IMR-90 (cell line): ENCODE results near the gene ORMDL3. TPM values are rescaled to one million over a fixed set of nuclear protein-coding genes. Genes with fewer than 3 reads are reported as not detected.

Source experiments
- ATAC-seq: fragments of 200-7000 bp; cut with Tn5 transposase; 2 replicates; pipeline ENCODE4 v1.9.1; 2020; ENCODE audit warnings: low read depth, mild to moderate bottlenecking, moderate library complexity
- BruUV-seq: library from RNA; stranded (reverse); fragments of 400-500 nt; replicated peaks from 2 replicates; lab custom pipeline; 2021; lab: Mats Ljungman, UMichigan
- CTCF ChIA-PET: fragments of 300-600 bp; formaldehyde crosslinking; extraction: SDS; loops from one replicate; lab custom pipeline; 2021; ENCODE audit warnings: antibody characterized with exemption; lab: Yijun Ruan, JAX
- POLR2A ChIA-PET: fragments of 300-600 bp; sonication (Branson Sonifier 250); formaldehyde crosslinking; loops from one replicate; lab custom pipeline; 2022; ENCODE audit warnings: antibody characterized with exemption; ENCODE audit not compliant: unreplicated experiment; lab: Charles Lee
- DNase-seq: peaks from one replicate; pipeline ENCODE4 v3.0.0; 2013
- H2AFZ ChIP-seq: replicated peaks from 2 replicates; pipeline ENCODE3; 2013; ENCODE audit warnings: low read length, mild to moderate bottlenecking; ENCODE audit not compliant: poor library complexity
- H2AK5ac ChIP-seq: 2 replicates; pipeline ENCODE4 v1.6.1; 2013; ENCODE audit warnings: low read depth, low read length, inconsistent platforms
- H2AK9ac ChIP-seq: replicated peaks from 2 replicates; pipeline ENCODE3; 2013; ENCODE audit warnings: mild to moderate bottlenecking, low read depth, low read length, moderate library complexity; ENCODE audit not compliant: poor library complexity
- H2BK120ac ChIP-seq: 2 replicates; pipeline ENCODE4 v1.6.1; 2013; ENCODE audit warnings: low read depth, low read length, inconsistent platforms
- H2BK15ac ChIP-seq: 3 replicates; pipeline ENCODE4 v1.6.1; 2013; ENCODE audit warnings: low read depth, low read length, inconsistent platforms
- H2BK20ac ChIP-seq: 2 replicates; pipeline ENCODE4 v1.6.1; 2013; ENCODE audit warnings: low read depth, mild to moderate bottlenecking, inconsistent platforms, low read length, moderate library complexity
- H2BK5ac ChIP-seq: 2 replicates; pipeline ENCODE4 v1.6.1; 2013; ENCODE audit warnings: mild to moderate bottlenecking, low read depth, low read length, inconsistent platforms; ENCODE audit not compliant: poor library complexity, severe bottlenecking
- H3K14ac ChIP-seq: replicated peaks from 2 replicates; pipeline ENCODE4 v1.6.1; 2013; ENCODE audit warnings: low read depth, low read length, inconsistent platforms
- H3K18ac ChIP-seq: 2 replicates; pipeline ENCODE4 v1.6.1; 2013; ENCODE audit warnings: low read depth, low read length, control low read depth
- H3K23ac ChIP-seq: 2 replicates; pipeline ENCODE4 v1.6.1; 2013; ENCODE audit warnings: low read depth, low read length, inconsistent platforms
- H3K27ac ChIP-seq: 2 replicates; pipeline ENCODE4 v1.5.1; 2013; ENCODE audit warnings: mild to moderate bottlenecking, control low read depth, low read length; ENCODE audit not compliant: insufficient read depth
- H3K27me3 ChIP-seq: 2 replicates; pipeline ENCODE4 v1.6.1; 2013; ENCODE audit warnings: low read length; ENCODE audit not compliant: control insufficient read depth, insufficient read depth
- H3K36me3 ChIP-seq: 2 replicates; pipeline ENCODE4 v1.6.1; 2013; ENCODE audit warnings: low read length, mixed read lengths; ENCODE audit not compliant: control insufficient read depth, insufficient read depth
- H3K4ac ChIP-seq: 2 replicates; pipeline ENCODE4 v1.6.1; 2013; ENCODE audit warnings: low read depth, low read length, inconsistent platforms
- H3K4me1 ChIP-seq: 2 replicates; pipeline ENCODE4 v1.6.1; 2013; ENCODE audit warnings: low read length, mixed read lengths; ENCODE audit not compliant: control insufficient read depth, insufficient read depth
- H3K4me2 ChIP-seq: 2 replicates; pipeline ENCODE4 v1.6.1; 2013; ENCODE audit warnings: low read depth, mild to moderate bottlenecking, control low read depth, low read length, moderate library complexity
- H3K4me3 ChIP-seq: 2 replicates; pipeline ENCODE4 v1.5.1; 2013; ENCODE audit warnings: low read depth, mild to moderate bottlenecking, control low read depth, low read length, moderate library complexity; ENCODE audit not compliant: insufficient read depth
- H3K56ac ChIP-seq: 2 replicates; pipeline ENCODE4 v1.6.1; 2013; ENCODE audit warnings: low read length, inconsistent platforms; ENCODE audit not compliant: insufficient read depth; ENCODE audit errors: extremely low read depth
- H3K79me1 ChIP-seq, 2 experiments: 2 replicates each; pipeline ENCODE4 v1.6.1; 2013; ENCODE audit warnings: low read length in 2 of 2, inconsistent platforms in 1 of 2, low read depth in 1 of 2
- H3K9ac ChIP-seq: 2 replicates; pipeline ENCODE4 v1.6.1; 2013; ENCODE audit warnings: low read depth, low read length, control low read depth
- H3K9me1 ChIP-seq: 2 replicates; pipeline ENCODE4 v1.6.1; 2013; ENCODE audit warnings: low read length, inconsistent platforms; ENCODE audit not compliant: insufficient read depth
- H3K9me3 ChIP-seq: 2 replicates; pipeline ENCODE4 v1.6.1; 2013; ENCODE audit warnings: low read length; ENCODE audit not compliant: control insufficient read depth, insufficient read depth
- H4K20me1 ChIP-seq: 2 replicates; pipeline ENCODE4 v1.6.1; 2013; ENCODE audit warnings: low read length, inconsistent platforms; ENCODE audit not compliant: insufficient read depth
- H4K5ac ChIP-seq: 2 replicates; pipeline ENCODE4 v1.6.1; 2013; ENCODE audit warnings: mild to moderate bottlenecking, low read depth, low read length, control low read depth
- H4K8ac ChIP-seq, 2 experiments: 2 replicates each; pipeline ENCODE4 v1.6.1; 2013; ENCODE audit warnings: low read depth in 2 of 2, low read length in 2 of 2, control low read depth in 1 of 2, inconsistent platforms in 1 of 2
- H4K91ac ChIP-seq: 2 replicates; pipeline ENCODE4 v1.6.1; 2013; ENCODE audit warnings: low read depth, low read length, inconsistent platforms; ENCODE audit not compliant: insufficient read depth
- BHLHE40 ChIP-seq: fragments of 150-350 bp; IDR thresholded peaks from 2 replicates; pipeline ENCODE4 v1.6.1; 2016; ENCODE audit warnings: mild to moderate bottlenecking, low read depth, low read length
- CEBPB ChIP-seq: IDR thresholded peaks from 2 replicates; pipeline ENCODE4 v1.6.1; 2012; ENCODE audit warnings: low read depth, low read length, improper control_type of control experiment
- CHD1 ChIP-seq: IDR thresholded peaks from 2 replicates; pipeline ENCODE4 v1.6.1; 2012; ENCODE audit warnings: low read depth, low read length, improper control_type of control experiment
- FOS ChIP-seq: fragments of 150-350 bp; IDR thresholded peaks from 2 replicates; pipeline ENCODE4 v1.6.1; 2016; ENCODE audit warnings: low read depth, low read length
- MAFK ChIP-seq: IDR thresholded peaks from 2 replicates; pipeline ENCODE4 v1.6.1; 2012; ENCODE audit warnings: low read depth, low read length, improper control_type of control experiment
- MAZ ChIP-seq: IDR thresholded peaks from 2 replicates; pipeline ENCODE4 v1.6.1; 2012; ENCODE audit warnings: low read depth, mild to moderate bottlenecking, low read length, improper control_type of control experiment, moderate library complexity, borderline replicate concordance
- MXI1 ChIP-seq: IDR thresholded peaks from 2 replicates; pipeline ENCODE4 v1.6.1; 2012; ENCODE audit warnings: low read depth, mild to moderate bottlenecking, low read length, moderate library complexity, borderline replicate concordance
- NFE2L2 ChIP-seq: fragments of 150-350 bp; IDR thresholded peaks from 2 replicates; pipeline ENCODE4 v1.6.1; 2016; ENCODE audit warnings: low read depth, mild to moderate bottlenecking, low read length
- POLR2A ChIP-seq: IDR thresholded peaks from 2 replicates; pipeline ENCODE4 v1.6.1; 2012; ENCODE audit warnings: mild to moderate bottlenecking, low read depth, low read length
- RAD21 ChIP-seq: IDR thresholded peaks from 2 replicates; pipeline ENCODE4 v1.6.1; 2012; ENCODE audit warnings: low read length, improper control_type of control experiment
- RCOR1 ChIP-seq: IDR thresholded peaks from 2 replicates; pipeline ENCODE4 v1.6.1; 2012; ENCODE audit warnings: mild to moderate bottlenecking, low read length, improper control_type of control experiment; ENCODE audit not compliant: insufficient replicate concordance
- RFX5 ChIP-seq: IDR thresholded peaks from 2 replicates; pipeline ENCODE4 v1.8.0; 2012; ENCODE audit warnings: low read depth, mild to moderate bottlenecking, low read length, moderate library complexity
- SMC3 ChIP-seq: fragments of 150-350 bp; IDR thresholded peaks from 2 replicates; pipeline ENCODE4 v1.6.1; 2016; ENCODE audit warnings: low read depth, mild to moderate bottlenecking, antibody characterized with exemption, low read length, moderate library complexity
- WGBS, 2 experiments: methylation state at CpG; one replicate each; pipeline versions ENCODE4 v1.1.5 to v1.1.7; 2013; ENCODE audit warnings: missing lambda C conversion rate in 2 of 2; ENCODE audit not compliant: insufficient read length in 1 of 2; ENCODE audit errors: extremely low coverage in 2 of 2; 5-methylcytosine and 5-hydroxymethylcytosine counted together
- dilution Hi-C: fragments of 300-500 bp; cut with HindIII; formaldehyde crosslinking; loops from one replicate; pipeline ENCODE4 v1.14.3; 2018; ENCODE audit warnings: low sequenced_read_pairs; ENCODE audit not compliant: unreplicated experiment
- in situ Hi-C: fragments of 300-500 bp; cut with MboI; formaldehyde crosslinking; loops from 3 replicates; pipeline ENCODE4 v1.14.3; 2019; ENCODE audit warnings: low sequenced_read_pairs, inconsistent platforms, mixed read lengths
- intact Hi-C: fragments of 100-400 bp; cut with micrococcal nuclease; formaldehyde crosslinking; loops from 2 replicates; pipeline ENCODE4 v1.10.0; 2022
- polyA plus RNA-seq, 3 experiments: library from polyadenylated mRNA; depleted of rRNA; stranded (reverse); fragments of >200 nt; gene quantifications; 2 replicates each; pipeline ENCODE4 v1.2.3, GENCODE V29; 2012; ENCODE audit warnings: low replicate concordance in 1 of 3
- total RNA-seq: library from RNA; depleted of rRNA; stranded (reverse); fragments of >200 nt; gene quantifications from 2 replicates; pipeline ENCODE4 v1.2.3, GENCODE V29; 2012
- TF ChIP-seq, protein P1 (sequence below): conservative IDR thresholded peaks from 2 replicates; pipeline ENCODE4 v1.5.1; 2012; ENCODE audit warnings: mild to moderate bottlenecking, low read depth, low read length, improper control_type of control experiment
- TF ChIP-seq, protein P2 (sequence below): fragments of 150-350 bp; IDR thresholded peaks from 2 replicates; pipeline ENCODE4 v1.6.1; 2016; ENCODE audit warnings: low read depth, mild to moderate bottlenecking, low read length, moderate library complexity, borderline replicate concordance
- TF ChIP-seq, protein P3 (sequence below): fragments of 150-350 bp; IDR thresholded peaks from 2 replicates; pipeline ENCODE4 v1.6.1; 2017; ENCODE audit warnings: mild to moderate bottlenecking, antibody characterized with exemption, low read length, low read depth

ORMDL3 gene
- total and polyA plus RNA-seq, 2 of the 4 experiments (the other 2 are of a cell fraction): 45.7 to 78.6 TPM

DNA sequence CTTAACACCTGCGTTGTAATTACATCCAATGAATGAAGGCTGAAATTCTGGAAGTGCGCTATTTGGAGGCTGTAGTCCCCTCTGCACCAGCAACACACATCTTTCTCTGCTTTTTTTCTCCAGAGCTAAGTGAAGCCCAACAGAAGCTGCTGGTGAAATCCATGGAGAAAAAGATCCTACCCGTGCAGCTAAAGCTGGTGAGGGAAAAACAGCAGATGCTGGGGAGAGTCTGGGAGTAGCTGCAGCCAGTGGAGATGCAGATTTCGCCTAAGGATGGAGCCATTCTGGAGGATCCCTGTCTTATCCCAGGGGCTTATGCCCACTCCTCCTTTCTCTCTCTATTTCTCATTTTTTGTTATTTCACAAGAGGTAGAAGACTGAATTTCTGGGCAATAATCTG lies 48.4 kb upstream of the ORMDL3 start:
- H3K4me3 ChIP-seq: no peak overlapping the region
- in situ Hi-C loops: loop anchor here (10.0 kb wide), 1 partner anchor 201 kb away; no protein-coding TSS in a partner anchor
- CTCF ChIA-PET: no interaction called here

More for the DNA sequence above, 48.4 kb upstream of the ORMDL3 start:
- peaks cover 9% of the 10 kb centered on the region for H3K27me3 ChIP-seq
- dilution Hi-C loops: no loop called here
- H2BK120ac ChIP-seq: no peak overlapping the region
- H3K9me1 ChIP-seq: peaks cover 8% of the 10 kb centered on the region; the same call in 1 of the 2 replicates
- H3K9me3 ChIP-seq: no peaks in the 10 kb centered on the region
- POLR2A ChIA-PET: interaction anchor here (0.6 kb wide), 1 partner anchor 311 kb away, joined by 3 read pairs; no protein-coding TSS in a partner anchor
- H3K14ac ChIP-seq: no peak overlapping the region
- H2BK20ac ChIP-seq: no peak overlapping the region
- no peak for ATAC-seq
- BruUV-seq: no TSS peak
- no peak overlapping the region for H3K4me2 ChIP-seq
- no peak overlapping the region for H3K23ac ChIP-seq
- DNase-seq: no peak
- no peak overlapping the region for H2BK15ac ChIP-seq
- peaks cover under 1% of the 10 kb centered on the region; the same call in 1 of the 2 replicates for H4K20me1 ChIP-seq
- H3K79me1 ChIP-seq: no peaks in the 10 kb centered on the region
- H3K36me3 ChIP-seq: no peaks in the 10 kb centered on the region
- H3K27ac ChIP-seq: no peak overlapping the region
- peaks cover 6% of the 10 kb centered on the region; the same call in 1 of the 2 replicates for H3K4me1 ChIP-seq
- no CpG with 5 or more reads among the region's 4 CpGs for WGBS, 2 experiments
- no peak overlapping the region for H3K9ac ChIP-seq
- no peak overlapping the region for H2BK5ac ChIP-seq
- no peak overlapping the region for H2AFZ ChIP-seq
- no peak overlapping the region for H2AK9ac ChIP-seq
- no peak overlapping the region for H3K56ac ChIP-seq
- no peak overlapping the region for H3K4ac ChIP-seq
- no peak overlapping the region for H4K8ac ChIP-seq
- TF ChIP-seq RFX5 (no peak), RCOR1 (no peak), BHLHE40 (no peak), MAFK (no peak), FOS (no peak), MXI1 (no peak), NFE2L2 (no peak), SMC3 (no peak), CHD1 (no peak), POLR2A (no peak), CEBPB (no peak), MAZ (no peak), RAD21 (no peak)
- TF ChIP-seq, protein P1, sequence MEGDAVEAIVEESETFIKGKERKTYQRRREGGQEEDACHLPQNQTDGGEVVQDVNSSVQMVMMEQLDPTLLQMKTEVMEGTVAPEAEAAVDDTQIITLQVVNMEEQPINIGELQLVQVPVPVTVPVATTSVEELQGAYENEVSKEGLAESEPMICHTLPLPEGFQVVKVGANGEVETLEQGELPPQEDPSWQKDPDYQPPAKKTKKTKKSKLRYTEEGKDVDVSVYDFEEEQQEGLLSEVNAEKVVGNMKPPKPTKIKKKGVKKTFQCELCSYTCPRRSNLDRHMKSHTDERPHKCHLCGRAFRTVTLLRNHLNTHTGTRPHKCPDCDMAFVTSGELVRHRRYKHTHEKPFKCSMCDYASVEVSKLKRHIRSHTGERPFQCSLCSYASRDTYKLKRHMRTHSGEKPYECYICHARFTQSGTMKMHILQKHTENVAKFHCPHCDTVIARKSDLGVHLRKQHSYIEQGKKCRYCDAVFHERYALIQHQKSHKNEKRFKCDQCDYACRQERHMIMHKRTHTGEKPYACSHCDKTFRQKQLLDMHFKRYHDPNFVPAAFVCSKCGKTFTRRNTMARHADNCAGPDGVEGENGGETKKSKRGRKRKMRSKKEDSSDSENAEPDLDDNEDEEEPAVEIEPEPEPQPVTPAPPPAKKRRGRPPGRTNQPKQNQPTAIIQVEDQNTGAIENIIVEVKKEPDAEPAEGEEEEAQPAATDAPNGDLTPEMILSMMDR: no peak
- TF ChIP-seq, protein P2, sequence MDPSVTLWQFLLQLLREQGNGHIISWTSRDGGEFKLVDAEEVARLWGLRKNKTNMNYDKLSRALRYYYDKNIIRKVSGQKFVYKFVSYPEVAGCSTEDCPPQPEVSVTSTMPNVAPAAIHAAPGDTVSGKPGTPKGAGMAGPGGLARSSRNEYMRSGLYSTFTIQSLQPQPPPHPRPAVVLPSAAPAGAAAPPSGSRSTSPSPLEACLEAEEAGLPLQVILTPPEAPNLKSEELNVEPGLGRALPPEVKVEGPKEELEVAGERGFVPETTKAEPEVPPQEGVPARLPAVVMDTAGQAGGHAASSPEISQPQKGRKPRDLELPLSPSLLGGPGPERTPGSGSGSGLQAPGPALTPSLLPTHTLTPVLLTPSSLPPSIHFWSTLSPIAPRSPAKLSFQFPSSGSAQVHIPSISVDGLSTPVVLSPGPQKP: no peak
- TF ChIP-seq, protein P3, sequence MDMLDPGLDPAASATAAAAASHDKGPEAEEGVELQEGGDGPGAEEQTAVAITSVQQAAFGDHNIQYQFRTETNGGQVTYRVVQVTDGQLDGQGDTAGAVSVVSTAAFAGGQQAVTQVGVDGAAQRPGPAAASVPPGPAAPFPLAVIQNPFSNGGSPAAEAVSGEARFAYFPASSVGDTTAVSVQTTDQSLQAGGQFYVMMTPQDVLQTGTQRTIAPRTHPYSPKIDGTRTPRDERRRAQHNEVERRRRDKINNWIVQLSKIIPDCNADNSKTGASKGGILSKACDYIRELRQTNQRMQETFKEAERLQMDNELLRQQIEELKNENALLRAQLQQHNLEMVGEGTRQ: no peak
- H4K5ac ChIP-seq: no peak overlapping the region
- H4K91ac ChIP-seq: no peak overlapping the region
- intact Hi-C loops: no loop called here
- H3K18ac ChIP-seq: no peak overlapping the region
- H2AK5ac ChIP-seq: no peak overlapping the region
